Measurements from ENCODE around the gene SMARCA1.

DNA sequence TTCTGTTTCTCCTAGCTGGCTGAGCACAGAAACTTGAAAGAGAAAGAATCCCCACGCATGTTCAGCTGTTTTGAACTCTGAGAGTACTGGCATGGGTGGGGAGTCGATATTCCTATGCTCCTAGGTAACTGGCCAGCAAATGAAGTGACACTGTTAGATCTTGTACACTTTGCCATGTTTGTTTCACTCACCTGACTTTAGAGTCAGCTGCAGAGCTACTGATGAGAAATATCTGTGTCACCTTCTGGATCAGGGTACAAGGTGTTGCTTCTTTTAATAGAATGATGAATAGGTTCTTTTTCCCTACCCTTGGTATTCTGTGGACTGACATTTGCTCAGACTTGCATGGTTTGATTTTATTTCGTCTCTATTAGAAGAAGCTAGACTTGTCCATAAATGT is 45.1 kb upstream of the SMARCA1 start:
- TF ChIP-seq, protein P1, sequence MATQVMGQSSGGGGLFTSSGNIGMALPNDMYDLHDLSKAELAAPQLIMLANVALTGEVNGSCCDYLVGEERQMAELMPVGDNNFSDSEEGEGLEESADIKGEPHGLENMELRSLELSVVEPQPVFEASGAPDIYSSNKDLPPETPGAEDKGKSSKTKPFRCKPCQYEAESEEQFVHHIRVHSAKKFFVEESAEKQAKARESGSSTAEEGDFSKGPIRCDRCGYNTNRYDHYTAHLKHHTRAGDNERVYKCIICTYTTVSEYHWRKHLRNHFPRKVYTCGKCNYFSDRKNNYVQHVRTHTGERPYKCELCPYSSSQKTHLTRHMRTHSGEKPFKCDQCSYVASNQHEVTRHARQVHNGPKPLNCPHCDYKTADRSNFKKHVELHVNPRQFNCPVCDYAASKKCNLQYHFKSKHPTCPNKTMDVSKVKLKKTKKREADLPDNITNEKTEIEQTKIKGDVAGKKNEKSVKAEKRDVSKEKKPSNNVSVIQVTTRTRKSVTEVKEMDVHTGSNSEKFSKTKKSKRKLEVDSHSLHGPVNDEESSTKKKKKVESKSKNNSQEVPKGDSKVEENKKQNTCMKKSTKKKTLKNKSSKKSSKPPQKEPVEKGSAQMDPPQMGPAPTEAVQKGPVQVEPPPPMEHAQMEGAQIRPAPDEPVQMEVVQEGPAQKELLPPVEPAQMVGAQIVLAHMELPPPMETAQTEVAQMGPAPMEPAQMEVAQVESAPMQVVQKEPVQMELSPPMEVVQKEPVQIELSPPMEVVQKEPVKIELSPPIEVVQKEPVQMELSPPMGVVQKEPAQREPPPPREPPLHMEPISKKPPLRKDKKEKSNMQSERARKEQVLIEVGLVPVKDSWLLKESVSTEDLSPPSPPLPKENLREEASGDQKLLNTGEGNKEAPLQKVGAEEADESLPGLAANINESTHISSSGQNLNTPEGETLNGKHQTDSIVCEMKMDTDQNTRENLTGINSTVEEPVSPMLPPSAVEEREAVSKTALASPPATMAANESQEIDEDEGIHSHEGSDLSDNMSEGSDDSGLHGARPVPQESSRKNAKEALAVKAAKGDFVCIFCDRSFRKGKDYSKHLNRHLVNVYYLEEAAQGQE (IDR thresholded peaks at IDR 0.05; ENCODE audit: low read depth): no peak
- TF ChIP-seq, protein P2, sequence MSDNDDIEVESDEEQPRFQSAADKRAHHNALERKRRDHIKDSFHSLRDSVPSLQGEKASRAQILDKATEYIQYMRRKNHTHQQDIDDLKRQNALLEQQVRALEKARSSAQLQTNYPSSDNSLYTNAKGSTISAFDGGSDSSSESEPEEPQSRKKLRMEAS (IDR thresholded peaks at IDR 0.05): no peak
- TF ChIP-seq, protein P3, sequence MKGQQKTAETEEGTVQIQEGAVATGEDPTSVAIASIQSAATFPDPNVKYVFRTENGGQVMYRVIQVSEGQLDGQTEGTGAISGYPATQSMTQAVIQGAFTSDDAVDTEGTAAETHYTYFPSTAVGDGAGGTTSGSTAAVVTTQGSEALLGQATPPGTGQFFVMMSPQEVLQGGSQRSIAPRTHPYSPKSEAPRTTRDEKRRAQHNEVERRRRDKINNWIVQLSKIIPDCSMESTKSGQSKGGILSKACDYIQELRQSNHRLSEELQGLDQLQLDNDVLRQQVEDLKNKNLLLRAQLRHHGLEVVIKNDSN (IDR thresholded peaks at IDR 0.05): no peak
- no peak for TF ChIP-seq EP300 (IDR thresholded peaks at IDR 0.05; ENCODE audit: borderline replicate concordance)
- TF ChIP-seq RAD21 (IDR thresholded peaks at IDR 0.05; ENCODE audit: low read depth): no peak
- no peak for TF ChIP-seq TAF1 (IDR thresholded peaks at IDR 0.05; ENCODE audit: low read depth)
- no peak for TF ChIP-seq CREB1 (IDR thresholded peaks at IDR 0.05; ENCODE audit: low read depth)
- no peak for TF ChIP-seq YY1 (IDR thresholded peaks at IDR 0.05; ENCODE audit: low read depth)
- TF ChIP-seq FOXM1 (IDR thresholded peaks at IDR 0.05; ENCODE audit: borderline replicate concordance, low read depth): no peak
- TF ChIP-seq TCF12 (IDR thresholded peaks at IDR 0.05; ENCODE audit: low read depth): no peak
- no peak for TF ChIP-seq EGR1 (IDR thresholded peaks at IDR 0.05)
- no peak for TF ChIP-seq NFIC (IDR thresholded peaks at IDR 0.05)
